ENCODE measurements around the gene RIMBP3B.
"Not testable (repeated sequence)": the region's sequence is repeated elsewhere in the genome, so short reads cannot be mapped to it uniquely, and the experiment has no call there.

Gene RIMBP3B

GRCh38 chr22:21416375-21416774 is 32.8 kb downstream of the RIMBP3B start:
- H3K4me3 ChIP-seq (ENCODE audit: low read depth, low read length); DNase-seq (ENCODE audit: low read depth): not testable (repeated sequence)

DNA sequence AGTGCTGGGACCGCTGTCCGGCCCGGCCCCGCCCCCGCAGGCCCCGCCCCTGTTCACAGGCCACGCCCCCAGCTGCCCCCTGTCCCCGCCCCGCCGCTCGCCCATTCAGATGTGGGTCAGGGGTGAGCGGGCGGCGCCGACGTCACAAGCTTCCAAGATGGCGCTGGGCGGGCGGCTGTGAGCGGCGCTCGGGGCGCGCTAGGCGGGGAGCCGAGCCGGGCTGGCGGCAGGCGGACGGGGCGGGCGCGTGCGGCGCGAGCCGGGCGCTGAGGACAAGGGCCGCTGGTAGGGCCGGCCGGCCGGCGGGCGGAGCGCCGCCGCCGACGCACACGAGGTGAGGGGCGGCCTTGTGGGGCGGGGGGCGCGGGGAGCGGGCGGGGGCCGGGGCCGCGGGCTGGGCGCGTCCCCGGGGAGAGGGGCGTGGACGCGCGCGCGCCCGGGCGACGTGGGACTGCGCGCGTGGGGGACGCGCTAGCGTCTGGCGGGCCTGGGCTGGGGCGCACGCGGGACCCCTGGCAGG is 33.7 kb downstream of the RIMBP3B start, which contains the start of gene HIC2:
Gene HIC2 (plus strand): TSS at position 145 of the 520 bp plus-strand sequence. CDS start 25,461 bp downstream, outside the sequence.
- H3K4me3 ChIP-seq (ENCODE audit: low read depth, low read length), result peak within 1 kb of the TSS; percentile 28; the same call in 1 of the 2 replicates
- DNase-seq (ENCODE audit: low read depth), result not testable (repeated sequence)

- H3K4me3 ChIP-seq (ENCODE audit: low read depth, low read length), result peak overlapping the region; percentile 28; the same call in 1 of the 2 replicates
- DNase-seq (ENCODE audit: low read depth), result not testable (repeated sequence)
These were observed 34.3 kb downstream of the RIMBP3B start for GRCh38 chr22:21417853-21418252.

- DNase-seq (ENCODE audit: low read depth); H3K4me3 ChIP-seq (ENCODE audit: low read depth, low read length): not testable (repeated sequence)
These were observed 35.6 kb downstream of the RIMBP3B start for GRCh38 chr22:21418974-21419638.

- not testable (repeated sequence) for H3K4me3 ChIP-seq (ENCODE audit: low read depth, low read length); DNase-seq (ENCODE audit: low read depth)
These were observed 36.7 kb downstream of the RIMBP3B start for GRCh38 chr22:21420180-21420763.

- H3K4me3 ChIP-seq (ENCODE audit: low read depth, low read length); DNase-seq (ENCODE audit: low read depth): not testable (repeated sequence)
These were observed 40.6 kb downstream of the RIMBP3B start for GRCh38 chr22:21424084-21424709.

DNA sequence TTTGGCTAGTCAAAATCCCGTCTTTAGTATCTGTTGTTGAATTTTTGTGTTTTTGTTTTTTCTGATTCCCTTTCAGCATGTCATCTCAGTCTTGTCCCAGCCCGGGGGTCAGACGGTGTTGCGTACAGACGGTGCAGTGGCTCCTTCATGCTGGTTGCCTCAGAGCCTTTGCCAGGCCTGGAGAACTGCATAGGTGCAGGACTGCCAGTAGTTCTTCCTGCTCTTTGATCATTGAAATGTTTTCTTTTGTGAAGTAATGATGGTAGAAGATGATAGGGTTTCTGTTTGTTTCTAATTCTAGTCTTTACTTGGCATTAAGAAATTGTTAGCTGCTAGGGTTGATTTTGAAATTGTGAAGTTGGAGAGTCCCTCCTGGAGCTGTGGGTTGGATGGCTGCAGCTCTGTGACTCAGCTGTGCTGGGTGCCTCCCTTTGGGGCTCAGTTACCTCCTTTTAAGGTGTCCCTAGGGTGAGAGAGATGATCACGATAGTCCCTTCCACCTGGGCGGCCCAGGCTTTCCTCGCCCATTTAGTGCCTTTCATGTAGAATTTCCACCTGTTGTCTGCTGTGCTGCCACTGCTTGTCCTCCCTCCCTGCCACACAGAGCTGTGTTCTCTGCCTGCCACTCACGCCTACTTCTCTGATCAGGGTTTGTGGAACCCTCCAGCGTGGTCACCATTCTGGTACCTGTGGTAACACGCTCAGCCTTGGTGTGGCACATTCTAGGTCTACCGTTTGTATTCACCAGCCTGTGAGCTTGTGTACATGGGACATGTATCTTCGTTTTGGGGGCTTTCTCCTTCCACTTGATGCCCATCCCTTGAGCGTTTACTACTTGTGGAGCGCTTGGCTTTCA is 51.1 kb downstream of the RIMBP3B start:
- not testable (repeated sequence) for H3K4me3 ChIP-seq (ENCODE audit: low read depth, low read length); DNase-seq (ENCODE audit: low read depth)

GRCh38 chr22:21435998-21436810 is 52.7 kb downstream of the RIMBP3B start:
- not testable (repeated sequence) for DNase-seq (ENCODE audit: low read depth); H3K4me3 ChIP-seq (ENCODE audit: low read depth, low read length)

DNA sequence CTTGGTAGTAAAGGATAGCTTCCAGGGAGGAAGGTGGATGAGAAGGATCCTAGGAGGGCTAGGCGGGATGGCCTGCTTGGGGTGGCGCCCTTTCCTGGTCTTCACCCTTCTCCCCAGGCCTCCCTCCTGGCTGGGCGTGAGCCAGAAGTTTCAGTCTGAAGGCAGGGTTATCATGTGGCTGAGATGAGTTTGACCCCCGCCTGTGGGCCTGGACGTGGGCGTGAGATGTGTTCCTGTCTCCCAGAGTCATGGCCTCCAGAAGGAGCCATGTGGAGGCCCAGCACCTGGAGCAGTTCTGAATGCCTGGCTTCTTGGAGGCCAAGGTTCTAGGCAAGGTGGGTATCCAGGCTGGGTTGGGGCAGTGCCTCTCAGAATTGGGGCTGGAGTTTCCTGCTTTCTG is 54.5 kb downstream of the RIMBP3B start:
- H3K4me3 ChIP-seq (ENCODE audit: low read depth, low read length); DNase-seq (ENCODE audit: low read depth): not testable (repeated sequence)

All from LNCaP clone FGC (cell line).